GM18907 (cell line): ENCODE measurements around the gene ZNF710.
"Not testable (repeated sequence)": the region's sequence is repeated elsewhere in the genome, so short reads cannot be mapped to it uniquely, and the experiment has no call there.

ENCODE experiments used
- ATAC-seq: cut with Tn5 transposase; IDR thresholded peaks from one replicate; pipeline ENCODE4 v1.9.1; 2021; ENCODE audit warnings: mild to moderate bottlenecking, moderate library complexity; ENCODE audit not compliant: unreplicated experiment

ZNF710 gene

DNA sequence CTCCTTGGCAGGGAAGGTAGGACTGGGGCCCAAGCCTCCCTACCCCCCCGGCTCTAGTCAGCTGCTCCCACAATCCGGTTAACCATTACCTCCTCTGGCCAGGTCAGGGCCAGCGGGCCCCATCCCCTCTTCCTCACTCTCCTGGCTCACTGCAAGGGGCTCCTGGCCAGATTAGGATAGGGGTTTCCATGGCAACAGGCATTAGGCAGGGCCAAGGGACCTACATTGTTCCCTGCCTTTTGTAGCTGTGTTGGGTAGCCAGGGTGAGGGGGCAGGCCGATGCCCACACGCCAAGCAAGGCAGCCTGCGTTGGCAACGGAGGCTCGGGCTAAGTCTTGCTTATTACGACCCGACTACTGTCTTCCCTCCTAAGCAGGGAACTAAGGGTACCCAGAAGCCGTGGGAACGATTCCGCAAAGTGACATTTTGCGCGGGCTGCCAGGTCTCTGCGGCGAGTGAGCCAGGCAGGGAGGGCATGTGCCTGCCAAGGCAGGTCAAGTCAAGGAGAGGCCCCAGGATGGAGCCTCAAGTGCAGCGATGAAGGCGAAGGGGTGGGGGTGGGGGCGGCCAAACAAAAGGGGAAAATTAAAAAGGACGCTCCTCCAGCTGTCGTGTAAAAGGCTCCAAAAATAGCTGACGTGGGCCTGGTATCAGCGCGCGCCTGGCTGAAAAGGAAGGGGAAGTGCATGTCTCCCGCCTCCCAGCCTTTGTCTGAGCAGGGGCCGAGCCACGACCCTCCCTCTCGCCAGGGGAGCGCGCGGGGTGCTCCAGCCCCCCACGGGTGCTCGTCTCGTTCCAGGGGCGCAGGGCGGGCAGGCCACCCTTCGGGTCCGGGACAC lies 100.2 kb downstream of the ZNF710 start:
- ATAC-seq, result peak; percentile 2

DNA sequence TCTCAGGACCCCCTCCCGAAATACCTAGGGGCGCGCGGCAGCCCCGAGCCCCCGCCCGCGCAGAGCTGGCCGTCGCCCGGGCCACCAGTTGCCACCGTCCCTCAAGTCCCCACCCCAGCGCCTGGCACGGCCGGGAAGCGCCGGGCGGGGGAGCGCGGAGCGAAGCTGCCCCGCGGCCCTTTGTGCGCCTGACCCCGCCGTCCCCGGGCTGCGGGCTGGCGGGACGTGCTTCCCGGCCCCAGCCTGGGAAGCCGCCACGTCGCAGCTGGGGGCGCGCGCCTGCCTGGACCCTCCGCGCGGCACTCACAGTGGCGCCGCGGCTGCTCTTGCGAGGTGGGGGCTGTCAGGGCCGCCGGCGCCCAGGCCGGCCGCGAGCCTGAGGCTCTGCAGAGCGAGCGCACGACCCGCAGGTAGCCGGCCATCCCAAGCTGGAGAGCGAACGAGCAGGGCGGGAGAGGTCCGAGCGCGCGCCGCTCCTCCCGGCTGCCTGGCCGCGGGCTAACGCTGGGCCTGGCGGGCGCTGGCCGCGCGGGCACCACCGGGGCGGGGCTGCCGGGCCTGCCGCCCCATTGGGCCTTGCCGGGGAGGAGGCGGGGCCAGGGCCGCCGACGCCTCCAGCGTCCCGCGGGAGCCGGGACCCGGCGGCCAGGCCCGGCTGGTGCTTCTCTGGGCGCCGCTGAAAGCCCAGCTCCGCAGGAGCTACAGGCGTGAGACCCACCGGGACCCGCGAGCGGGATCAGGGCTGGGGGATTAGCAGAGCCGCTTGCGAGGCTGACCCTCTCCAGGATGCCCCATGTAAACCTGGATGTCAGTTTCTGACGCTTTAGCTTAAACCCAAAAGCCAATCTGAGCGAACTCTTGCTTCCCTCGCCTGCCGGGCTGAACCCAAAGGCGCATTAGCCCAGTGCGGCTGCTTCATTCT lies 101.1 kb downstream of the ZNF710 start, which contains the start of gene IDH2:
Gene IDH2, minus strand, starts transcription at position 500 of the 922 bp plus-strand sequence. Its CDS starts 78 bp downstream, at position 422.
- peak; percentile 69 for ATAC-seq

DNA sequence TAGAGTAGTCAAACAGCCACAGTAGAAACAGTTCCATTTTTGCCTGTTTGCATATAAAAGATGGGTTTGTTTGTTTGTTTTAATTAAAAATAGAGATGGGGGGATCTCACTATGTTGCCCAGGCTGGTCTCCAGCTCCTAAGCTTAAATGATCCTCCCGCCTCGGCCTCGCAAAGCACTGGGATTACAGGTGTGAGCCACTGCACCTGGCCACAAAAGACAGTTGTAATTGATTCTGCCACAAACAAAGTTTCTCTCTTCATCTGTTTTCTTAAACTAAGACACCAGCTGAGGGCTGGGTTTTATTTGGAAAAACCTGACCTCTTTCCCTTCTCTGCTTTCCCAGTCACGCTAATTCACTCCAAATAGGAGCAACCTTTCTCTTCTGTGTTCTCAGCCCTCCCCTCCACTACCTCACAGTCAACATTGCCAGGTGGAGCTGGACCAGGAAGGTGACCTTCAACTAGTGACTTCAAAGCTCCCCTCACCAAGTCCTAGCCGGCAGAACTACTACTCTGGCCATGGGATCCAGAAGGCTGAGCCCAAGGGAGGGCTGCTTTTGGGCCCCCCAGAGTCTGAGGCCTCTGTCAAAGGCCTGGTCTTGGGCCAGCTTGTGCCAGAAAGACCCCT lies 102.7 kb downstream of the ZNF710 start:
- no peak for ATAC-seq

DNA sequence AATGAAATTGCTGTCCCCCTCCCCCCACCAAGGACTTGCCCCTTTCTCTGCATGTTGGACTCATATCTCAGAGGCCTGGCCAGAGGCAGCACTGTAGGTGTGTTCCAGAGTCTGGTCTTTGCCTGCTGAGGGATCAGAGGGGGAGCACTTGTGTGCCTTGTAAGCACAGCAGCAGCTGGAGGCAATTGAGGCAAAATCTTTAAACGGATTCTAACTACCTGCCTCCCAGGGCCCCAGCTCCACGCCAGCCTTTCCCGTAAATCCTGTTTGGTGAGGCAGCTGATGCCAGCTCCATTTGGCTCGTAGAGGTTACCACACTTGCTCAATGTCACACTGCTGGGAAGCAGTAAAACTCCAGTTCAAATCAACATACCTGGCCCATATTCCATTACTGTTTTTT lies 103.4 kb downstream of the ZNF710 start:
- no peak for ATAC-seq

DNA sequence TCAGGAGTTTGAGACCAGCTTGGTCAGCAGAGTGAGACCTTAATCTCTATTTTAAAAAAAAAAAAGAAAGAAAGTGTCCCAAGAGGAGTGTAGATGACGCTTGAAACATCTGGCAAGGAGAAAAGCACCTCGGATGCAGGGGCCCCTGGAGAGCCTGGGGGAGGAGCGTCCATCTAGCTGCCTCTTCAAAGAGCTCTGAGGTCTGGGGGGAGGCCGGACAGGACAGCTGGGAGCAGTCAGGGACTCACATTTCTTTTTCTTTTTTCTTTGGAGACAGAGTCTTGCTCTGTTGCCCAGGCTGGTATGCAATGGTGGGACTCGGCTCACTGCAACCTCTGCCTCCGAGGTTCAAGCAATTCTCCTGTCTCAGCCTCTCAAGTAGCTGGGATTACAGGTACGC lies 104.4 kb downstream of the ZNF710 start:
- ATAC-seq, result no peak

DNA sequence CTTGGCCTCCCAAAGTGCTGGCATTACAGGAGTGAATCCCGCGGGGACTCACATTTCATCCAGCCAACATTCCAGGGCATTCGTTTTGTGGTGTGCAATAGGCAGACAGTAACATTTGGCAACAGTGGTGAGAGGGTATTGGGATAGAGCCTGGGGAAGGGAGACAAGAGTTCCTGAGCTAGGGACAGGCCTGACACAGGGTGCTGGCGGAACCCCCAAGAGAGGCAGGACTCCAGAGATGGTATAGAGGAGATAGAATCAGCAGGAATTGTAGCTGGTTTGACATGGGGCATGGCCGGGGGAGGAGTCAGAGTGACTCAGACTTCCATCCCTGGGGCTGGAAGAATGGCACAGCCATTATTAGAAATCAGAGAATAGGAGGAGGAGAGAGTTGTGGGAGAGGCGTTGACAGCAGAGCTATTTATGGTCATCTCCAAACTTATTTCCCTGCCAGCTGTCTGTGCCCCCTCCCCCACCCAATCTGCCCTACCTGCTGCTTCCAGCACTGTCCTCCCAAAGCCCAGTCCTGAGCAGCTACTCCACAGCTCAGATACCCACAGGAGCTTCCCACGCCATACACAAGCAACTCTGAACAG lies 105.5 kb downstream of the ZNF710 start:
- no peak for ATAC-seq

DNA sequence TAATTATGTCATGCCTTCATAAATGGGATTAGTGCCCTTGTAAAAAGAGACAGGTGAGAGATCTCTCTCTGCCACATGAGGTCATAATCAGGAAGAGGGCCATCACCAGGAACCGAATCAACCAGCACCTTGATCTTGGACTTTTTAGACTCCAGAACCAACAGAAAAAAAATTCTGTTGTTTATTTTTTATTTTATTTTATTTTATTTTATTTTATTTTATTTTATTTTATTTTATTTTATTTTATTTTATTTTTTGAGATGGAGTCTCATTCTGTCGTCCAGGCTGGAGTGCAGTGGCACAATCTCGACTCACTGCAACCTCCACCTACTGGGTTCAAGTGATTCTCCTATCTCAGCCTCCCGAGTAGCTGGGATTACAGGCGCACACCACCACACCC lies 106.9 kb downstream of the ZNF710 start:
- not testable (repeated sequence) for ATAC-seq

DNA sequence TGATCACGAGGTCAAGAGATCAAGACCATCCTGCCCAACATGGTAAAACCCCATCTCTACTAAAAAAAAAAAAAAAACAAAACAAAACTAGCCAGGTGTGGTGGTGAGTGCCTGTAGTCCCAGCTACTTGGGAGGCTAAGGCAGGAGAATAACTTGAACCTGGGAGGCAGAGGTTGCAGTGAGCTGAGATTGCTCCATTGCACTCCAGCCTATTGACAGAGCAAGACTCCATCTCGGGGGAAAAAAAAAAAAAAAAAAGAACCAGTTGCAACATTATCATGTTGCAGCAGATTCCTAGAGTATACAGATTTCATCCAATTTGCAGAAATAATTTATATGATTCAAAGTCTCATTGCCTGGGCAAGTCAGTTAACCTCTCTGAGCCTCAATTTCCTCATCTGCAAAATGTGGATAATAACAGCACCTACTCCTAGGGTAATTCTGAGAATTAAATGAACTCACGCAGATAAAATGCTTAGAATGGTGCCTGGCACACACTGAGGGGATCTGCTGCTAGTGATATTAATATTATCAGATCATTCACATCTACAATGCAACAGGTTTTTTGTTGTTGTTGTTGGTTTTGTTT lies 108.1 kb downstream of the ZNF710 start:
- ATAC-seq, result not testable (repeated sequence)

DNA sequence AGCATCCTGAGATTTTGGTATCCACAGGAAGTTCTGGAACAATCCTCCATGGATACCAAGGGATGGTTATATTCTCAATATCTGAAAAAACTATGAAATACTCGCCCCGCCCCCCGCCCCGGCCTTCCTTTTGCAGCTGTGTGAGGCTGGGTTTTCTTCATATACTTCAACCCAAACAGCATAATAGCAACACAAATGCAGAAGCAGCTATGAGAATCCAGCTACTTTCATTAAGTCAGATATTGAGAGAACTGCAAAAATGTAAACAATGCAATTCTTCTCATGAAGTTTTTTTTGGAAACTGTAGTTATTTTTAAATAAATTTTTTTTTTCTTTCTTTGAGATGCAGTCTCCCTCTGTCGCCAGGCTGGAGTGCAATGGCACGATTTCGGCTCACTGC lies 112.0 kb downstream of the ZNF710 start:
- ATAC-seq, result no peak

DNA sequence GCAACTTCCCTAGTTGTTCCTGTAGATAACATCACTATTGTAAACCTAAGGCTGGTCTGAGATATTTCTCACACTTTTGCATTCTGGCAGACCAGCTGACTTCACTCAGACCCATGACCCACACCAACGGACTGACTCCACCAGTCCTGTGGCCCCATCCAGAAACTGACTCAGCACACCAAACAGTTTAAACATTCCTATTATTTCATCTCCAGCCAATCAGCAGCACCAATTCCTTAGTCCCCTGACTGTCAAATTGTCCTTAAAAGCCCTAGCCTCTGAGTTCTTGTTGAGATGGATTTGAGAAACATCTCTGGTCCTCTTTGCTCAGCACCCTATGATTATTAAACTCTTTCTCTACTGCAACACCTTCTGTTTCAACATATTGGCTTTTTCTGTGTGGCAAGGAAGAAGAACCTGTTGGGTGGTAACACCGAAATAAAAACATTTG lies 113.4 kb downstream of the ZNF710 start:
- ATAC-seq, result no peak

DNA sequence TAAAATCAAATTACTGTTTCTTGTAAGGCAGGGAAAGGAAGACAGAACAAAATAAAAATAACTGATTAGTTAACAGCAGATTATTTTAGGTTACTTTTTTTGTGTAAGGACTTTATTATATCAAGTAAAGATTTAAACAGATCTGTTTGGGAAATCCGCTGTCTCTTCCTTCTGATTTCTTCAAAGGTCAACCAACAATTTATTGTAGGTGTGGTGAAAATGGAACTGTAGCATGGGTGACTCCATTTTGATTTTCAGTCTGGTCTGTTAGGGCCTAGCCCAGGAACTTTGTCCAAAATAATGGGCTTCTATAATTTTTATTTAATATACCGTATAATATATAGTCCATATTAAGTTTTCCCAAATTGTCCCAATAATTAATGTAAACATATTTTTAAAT lies 114.7 kb downstream of the ZNF710 start:
- ATAC-seq, result no peak

DNA sequence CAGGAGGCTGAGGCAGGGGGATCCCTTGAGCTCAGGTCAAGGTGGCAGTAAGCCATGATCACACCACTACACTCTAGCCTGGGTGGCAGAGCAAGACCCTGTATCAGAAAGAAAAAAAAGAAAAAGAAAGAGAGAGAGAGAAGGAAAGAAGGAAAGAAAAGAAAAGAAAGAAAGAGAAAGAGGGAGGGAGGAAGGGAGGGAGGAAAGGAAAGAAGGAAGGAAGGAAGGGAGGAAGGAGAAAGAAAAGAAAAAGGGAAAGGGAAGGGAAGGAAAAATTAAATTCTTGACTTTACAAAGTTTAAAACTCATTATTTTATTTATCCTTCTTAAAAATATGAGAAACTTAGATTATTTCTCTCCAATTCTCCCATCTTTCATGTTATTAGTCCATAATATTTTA lies 118.2 kb downstream of the ZNF710 start:
- no peak for ATAC-seq

DNA sequence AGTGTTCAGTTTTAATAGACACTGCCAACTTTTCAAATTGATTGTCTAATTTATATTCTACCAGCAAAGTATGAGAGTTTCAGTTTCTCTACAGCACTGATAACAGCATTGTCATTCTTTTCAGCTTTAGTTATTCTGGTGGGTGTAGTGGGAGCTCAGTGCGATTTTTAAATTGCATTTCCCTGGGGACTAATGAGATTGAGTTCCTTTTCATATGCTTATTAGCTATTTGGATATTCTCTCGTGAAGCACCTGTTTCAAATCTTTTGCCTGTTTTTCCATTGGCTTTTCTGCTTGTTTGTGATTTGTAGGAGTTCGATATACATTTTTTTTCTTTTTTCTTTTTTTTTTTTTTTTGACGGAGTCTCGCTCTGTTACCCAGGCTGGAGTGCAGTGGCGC lies 120.0 kb downstream of the ZNF710 start:
- ATAC-seq, result no peak

DNA sequence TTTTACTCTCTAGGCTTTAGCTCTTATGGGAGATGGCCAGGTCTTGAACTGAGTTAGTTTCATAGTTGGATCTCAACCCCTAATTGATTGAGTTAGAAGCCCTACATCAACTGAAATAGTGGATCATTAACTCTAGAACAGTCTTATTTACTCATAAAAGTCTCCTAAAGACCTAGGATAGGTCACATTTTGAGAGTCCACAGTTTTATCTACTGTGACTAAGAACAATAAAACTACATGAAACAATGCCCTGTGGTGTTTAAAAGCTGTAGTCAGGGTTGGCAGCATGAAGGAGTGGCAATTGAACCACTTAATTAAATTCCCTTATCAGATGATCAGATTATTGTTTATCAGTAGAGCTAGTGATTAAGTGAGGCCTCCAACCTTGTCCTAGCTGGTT lies 123.4 kb downstream of the ZNF710 start:
- ATAC-seq, result no peak

DNA sequence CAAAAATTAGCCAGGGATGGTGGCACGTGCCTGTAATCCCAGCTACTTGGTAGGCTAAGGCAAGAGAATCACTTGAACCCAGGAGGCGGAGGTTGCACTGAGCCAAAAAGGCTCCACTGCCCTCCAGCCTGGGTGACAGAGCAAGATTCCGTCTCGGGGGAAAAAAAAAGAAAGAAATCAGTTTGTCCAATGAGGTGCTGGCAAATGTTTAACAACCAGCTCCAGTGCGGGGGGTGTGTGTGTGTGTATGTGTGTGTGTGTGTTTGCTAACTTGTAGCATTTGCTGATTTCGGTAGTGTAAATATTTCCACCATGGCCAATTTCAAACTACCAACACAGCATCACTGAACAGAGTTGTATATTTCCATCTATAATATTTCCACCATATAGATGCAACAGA lies 124.9 kb downstream of the ZNF710 start:
- no peak for ATAC-seq

DNA sequence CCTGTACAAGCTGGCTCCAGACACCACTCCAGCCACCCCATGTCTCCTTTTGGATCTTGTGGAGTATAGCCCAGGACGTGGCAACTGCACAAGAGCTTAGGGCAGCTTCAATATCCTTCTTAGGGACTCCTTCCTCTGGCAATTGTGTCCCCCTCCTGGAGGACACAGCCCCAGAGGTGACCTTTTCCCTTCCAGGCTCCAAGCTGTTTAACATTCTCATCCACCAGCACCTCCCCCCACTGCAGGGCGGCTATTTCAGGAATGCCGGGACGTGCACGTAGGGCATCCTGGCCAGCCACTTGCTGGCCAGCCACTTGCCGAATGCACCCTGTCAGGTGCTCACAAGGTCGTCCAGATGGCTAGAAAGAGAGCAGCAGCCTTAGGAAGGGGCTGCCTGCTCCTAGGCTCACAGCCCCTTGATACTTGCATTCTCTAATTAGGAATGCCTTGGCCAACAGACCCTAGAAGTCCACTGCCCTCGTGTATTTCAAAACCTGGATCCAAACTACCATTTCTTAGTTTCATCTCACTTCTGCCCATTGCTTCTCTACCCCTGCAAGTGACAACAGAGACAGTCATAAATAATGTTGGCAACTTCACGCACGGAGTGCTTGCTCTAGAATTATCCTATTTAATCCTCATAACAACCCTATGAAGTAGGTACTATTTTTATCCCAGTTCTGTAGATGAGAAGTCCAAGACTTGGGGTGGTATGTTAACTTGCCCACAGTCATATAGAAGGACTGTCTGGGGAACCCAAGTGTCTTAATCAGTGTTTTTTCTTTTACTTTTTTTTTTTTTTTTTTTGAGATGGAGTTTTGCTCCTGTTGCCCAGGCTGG lies 125.7 kb downstream of the ZNF710 start:
- ATAC-seq, result no peak

DNA sequence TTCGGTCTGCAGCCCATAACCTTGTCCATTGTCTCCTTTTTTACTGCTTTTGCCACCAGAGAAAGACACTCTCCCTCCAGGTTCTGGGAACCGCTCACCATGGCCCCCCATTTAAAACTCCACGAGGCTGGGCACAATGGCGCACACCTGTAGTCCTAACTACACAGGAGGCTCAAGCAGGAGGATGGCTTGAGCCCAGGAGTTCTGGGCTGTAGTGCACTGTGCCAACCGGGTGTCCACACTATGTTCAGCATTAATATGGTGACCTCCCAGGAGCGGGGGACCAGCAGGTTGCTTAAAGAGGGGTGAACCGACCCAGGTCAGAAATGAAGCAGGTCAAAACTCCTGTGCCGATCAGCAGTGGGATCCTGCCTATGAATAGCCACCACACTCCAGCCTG lies 129.2 kb downstream of the ZNF710 start:
- ATAC-seq, result no peak
